ENCODE data around the gene UEVLD. TPM values are rescaled to one million over a fixed set of nuclear protein-coding genes. Genes with fewer than 3 reads are reported as not detected.

The UEVLD gene
- total RNA-seq, 3 donors from 2014 or later = 28.5 to 54.4 (median 28.8) TPM

DNA sequence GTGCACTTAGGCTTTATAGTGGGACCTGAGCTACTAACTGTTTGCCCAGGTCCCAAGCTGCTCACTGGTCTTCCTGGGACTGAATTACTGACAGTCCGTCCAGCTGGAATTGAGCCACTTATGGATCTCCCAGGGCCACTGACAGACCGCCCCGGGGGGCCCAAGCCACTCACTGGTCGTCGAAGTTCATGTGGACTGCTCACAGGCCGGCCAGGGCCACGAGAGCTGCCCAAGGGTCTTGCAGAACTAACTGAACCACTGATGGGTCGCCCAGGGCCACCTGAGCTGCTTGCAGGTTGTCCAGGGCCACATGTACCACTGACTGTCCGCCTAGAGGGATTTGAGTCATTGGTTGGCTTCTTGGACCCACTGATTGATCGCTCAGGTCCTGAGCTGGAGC lies 26.1 kb upstream of the UEVLD start:
- Histone ChIP-seq H3K27me3 (no peaks in the 10 kb centered on the region), H3K27ac (no peak overlapping the region), H3K4me1 (no peaks in the 10 kb centered on the region), H3K36me3 (peaks cover 6% of the 10 kb centered on the region), H3K4me3 (no peak overlapping the region), H3K9me3 (no peaks in the 10 kb centered on the region)
- intact Hi-C loops (cut with DNase I; ENCODE audit: low total_unique reads) = no loop called here
- no peak for TF ChIP-seq POLR2AphosphoS5 (IDR thresholded peaks at IDR 0.05)
- TF ChIP-seq, protein P1, sequence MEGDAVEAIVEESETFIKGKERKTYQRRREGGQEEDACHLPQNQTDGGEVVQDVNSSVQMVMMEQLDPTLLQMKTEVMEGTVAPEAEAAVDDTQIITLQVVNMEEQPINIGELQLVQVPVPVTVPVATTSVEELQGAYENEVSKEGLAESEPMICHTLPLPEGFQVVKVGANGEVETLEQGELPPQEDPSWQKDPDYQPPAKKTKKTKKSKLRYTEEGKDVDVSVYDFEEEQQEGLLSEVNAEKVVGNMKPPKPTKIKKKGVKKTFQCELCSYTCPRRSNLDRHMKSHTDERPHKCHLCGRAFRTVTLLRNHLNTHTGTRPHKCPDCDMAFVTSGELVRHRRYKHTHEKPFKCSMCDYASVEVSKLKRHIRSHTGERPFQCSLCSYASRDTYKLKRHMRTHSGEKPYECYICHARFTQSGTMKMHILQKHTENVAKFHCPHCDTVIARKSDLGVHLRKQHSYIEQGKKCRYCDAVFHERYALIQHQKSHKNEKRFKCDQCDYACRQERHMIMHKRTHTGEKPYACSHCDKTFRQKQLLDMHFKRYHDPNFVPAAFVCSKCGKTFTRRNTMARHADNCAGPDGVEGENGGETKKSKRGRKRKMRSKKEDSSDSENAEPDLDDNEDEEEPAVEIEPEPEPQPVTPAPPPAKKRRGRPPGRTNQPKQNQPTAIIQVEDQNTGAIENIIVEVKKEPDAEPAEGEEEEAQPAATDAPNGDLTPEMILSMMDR (IDR thresholded peaks at IDR 0.05) = no peak
- no peak for TF ChIP-seq POLR2A (IDR thresholded peaks at IDR 0.05)
- no peak for DNase-seq (ENCODE audit: low spot score in 2 of 2)

DNA sequence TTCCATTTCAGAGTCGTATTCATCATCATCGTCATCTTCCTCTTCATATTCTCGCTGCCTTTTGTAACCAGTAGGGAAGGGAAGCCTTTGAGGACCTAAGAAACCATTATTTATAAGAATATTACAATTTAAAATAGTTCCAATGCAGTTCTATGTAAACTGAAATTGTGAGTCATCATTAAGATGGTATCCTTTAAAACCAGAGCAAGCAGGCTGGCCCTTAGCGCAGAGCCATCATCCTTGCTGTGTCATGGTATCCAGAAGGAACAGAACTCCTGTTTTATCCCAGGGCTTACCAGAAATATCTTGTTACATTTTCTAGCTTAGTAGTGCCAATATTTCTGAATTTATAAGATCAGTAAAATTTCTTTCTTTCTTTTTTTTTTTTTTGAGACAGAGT lies 23.9 kb upstream of the UEVLD start:
- H3K27ac ChIP-seq = no peak overlapping the region
- no peaks in the 10 kb centered on the region for H3K27me3 ChIP-seq
- no peaks in the 10 kb centered on the region for H3K9me3 ChIP-seq
- H3K4me1 ChIP-seq = no peaks in the 10 kb centered on the region
- no peak overlapping the region for H3K4me3 ChIP-seq
- TF ChIP-seq, protein P1 (IDR thresholded peaks at IDR 0.05) = no peak
- TF ChIP-seq POLR2AphosphoS5 (IDR thresholded peaks at IDR 0.05) (no peak), POLR2A (IDR thresholded peaks at IDR 0.05) (no peak)
- DNase-seq (ENCODE audit: low spot score in 2 of 2) = no peak
- H3K36me3 ChIP-seq = peaks cover 6% of the 10 kb centered on the region
- intact Hi-C loops (cut with DNase I; ENCODE audit: low total_unique reads) = no loop called here

DNA sequence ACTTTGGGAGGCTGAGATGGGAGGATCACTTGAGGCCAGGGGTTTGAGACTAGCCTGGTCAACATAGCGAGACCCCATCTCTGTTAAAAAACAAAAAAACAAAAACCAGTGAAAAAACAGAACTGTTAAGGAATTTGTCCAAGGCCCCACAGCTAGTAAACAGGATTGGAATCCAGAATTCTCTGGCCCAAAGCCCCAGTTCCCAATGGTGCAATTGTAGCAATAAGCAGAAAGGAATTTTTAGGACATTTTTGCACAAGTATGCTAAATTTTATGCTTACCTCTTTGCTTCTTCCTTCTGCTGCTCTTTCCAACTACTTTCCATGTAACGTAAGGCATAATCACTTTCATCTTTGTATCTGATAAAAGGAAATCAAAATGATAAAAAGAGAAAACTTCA lies 22.7 kb upstream of the UEVLD start:
- intact Hi-C loops (cut with DNase I; ENCODE audit: low total_unique reads) = no loop called here
- H3K36me3 ChIP-seq = peaks cover 6% of the 10 kb centered on the region
- TF ChIP-seq POLR2AphosphoS5 (IDR thresholded peaks at IDR 0.05) (no peak), POLR2A (IDR thresholded peaks at IDR 0.05) (no peak)
- TF ChIP-seq, protein P1 (IDR thresholded peaks at IDR 0.05) = no peak

DNA sequence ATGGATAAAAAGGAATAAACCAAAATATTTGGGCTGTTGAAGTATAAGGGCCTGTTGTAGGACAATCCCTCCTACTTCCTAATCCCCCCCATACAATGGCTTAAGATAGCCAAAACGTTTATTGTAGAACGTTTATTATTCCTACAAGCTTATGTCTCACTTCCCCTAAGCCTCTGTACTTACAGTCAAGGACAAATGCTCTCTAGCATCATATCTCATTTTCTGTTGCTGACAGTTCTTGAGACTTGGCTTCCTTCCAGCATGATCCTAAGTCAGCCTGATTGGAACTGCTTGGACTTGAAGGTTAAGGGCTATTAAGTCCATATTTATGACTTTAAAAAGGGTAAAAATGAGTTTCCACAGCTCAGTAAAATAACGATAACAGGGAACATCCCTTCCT lies 19.8 kb upstream of the UEVLD start:
- Histone ChIP-seq H3K4me1 (no peaks in the 10 kb centered on the region), H3K4me3 (no peak overlapping the region), H3K36me3 (no peaks in the 10 kb centered on the region), H3K9me3 (no peaks in the 10 kb centered on the region), H3K27ac (no peak overlapping the region), H3K27me3 (no peaks in the 10 kb centered on the region)
- DNase-seq (ENCODE audit: low spot score in 2 of 2) = no peak
- TF ChIP-seq POLR2A (IDR thresholded peaks at IDR 0.05) (no peak), POLR2AphosphoS5 (IDR thresholded peaks at IDR 0.05) (no peak)
- TF ChIP-seq, protein P1 (IDR thresholded peaks at IDR 0.05) = no peak
- intact Hi-C loops (cut with DNase I; ENCODE audit: low total_unique reads) = no loop called here

More for the DNA sequence above, 22.7 kb upstream of the UEVLD start:
- Histone ChIP-seq H3K27ac (no peak overlapping the region), H3K9me3 (no peaks in the 10 kb centered on the region), H3K27me3 (no peaks in the 10 kb centered on the region), H3K4me1 (no peaks in the 10 kb centered on the region), H3K4me3 (no peak overlapping the region)
- DNase-seq (ENCODE audit: low spot score in 2 of 2) = no peak

GRCh38 chr11:18600915-18601569 lies 12.5 kb upstream of the UEVLD start:
- TF ChIP-seq POLR2A (IDR thresholded peaks at IDR 0.05) (no peak), POLR2AphosphoS5 (IDR thresholded peaks at IDR 0.05) (no peak)
- TF ChIP-seq, protein P1 (IDR thresholded peaks at IDR 0.05) = no peak
- Histone ChIP-seq H3K27ac (no peak overlapping the region), H3K36me3 (no peaks in the 10 kb centered on the region), H3K9me3 (no peaks in the 10 kb centered on the region), H3K4me3 (no peak overlapping the region), H3K27me3 (no peaks in the 10 kb centered on the region), H3K4me1 (no peaks in the 10 kb centered on the region)
- intact Hi-C loops (cut with DNase I; ENCODE audit: low total_unique reads) = no loop called here
- no peak for DNase-seq (ENCODE audit: low spot score in 2 of 2)
